Measurements from ENCODE around the gene SLC47A2. TPM values are rescaled to one million over a fixed set of nuclear protein-coding genes. Genes with fewer than 3 reads are reported as not detected.

SLC47A2 gene
- total RNA-seq, 1 experiment from 2014 or later, result 62.1 TPM

DNA sequence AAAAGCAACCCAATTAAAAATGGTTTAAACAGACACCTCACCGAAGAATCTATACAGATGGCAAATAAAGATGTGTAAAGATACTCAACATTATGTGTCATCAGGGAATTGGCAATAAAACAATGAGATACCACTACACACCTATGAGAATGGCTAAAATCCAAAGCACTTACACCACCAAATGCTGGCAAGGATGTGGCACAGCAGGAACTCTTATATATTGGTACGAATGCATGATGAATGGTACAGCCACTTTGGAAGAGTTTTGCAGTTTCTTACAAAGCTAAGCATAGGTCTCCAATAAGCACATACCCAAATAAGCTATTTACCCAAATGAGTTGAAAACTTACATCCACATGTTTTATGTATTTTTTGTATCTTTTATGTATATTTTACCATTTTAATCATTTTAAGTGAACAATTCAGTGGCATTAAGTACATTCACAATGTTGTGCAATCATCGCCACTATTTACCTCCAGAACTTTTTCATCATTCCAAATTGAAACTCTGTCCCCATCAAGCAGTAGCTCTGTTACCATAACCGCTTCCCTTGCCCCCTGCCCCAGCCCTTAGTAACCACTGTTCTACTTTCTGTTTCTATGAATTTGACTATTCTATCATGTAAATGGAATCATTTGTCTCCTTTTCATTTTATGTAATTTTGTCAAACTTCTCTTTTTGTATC, 74.6 kb downstream of the SLC47A2 start:
- in situ Hi-C loops (cut with HindIII; ENCODE audit: low pct_unique_long_range_greater_than_20kb, low sequenced_read_pairs), result no loop called here
- no peak for DNase-seq (ENCODE audit: low read depth)

DNA sequence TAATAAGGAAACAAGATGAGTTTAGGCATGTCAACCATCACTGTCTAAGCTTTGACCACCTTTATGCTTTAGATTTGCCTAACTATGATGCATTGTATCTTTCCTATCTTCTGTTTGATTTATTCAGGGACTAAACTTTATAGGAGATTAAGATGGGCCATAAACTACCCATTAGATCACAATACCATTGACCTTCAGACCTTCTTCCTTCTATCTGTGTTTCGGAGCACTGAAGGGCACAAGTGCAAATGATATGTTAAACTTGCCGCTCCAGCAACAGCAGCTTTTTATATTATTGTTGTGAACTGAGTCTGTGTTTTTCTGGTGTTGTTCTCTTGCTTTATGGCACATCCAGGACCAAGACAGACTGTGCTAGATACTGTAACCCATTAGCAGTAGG, 84.5 kb downstream of the SLC47A2 start:
- no peak for DNase-seq (ENCODE audit: low read depth)
- in situ Hi-C loops (cut with HindIII; ENCODE audit: low pct_unique_long_range_greater_than_20kb, low sequenced_read_pairs), result no loop called here

- DNase-seq (ENCODE audit: low read depth), result no peak
- in situ Hi-C loops (cut with HindIII; ENCODE audit: low pct_unique_long_range_greater_than_20kb, low sequenced_read_pairs), result no loop called here
Measured at GRCh38 chr17:19630661-19631060, 85.7 kb downstream of the SLC47A2 start.

GRCh38 chr17:19630035-19630434, 86.3 kb downstream of the SLC47A2 start:
- no peak for DNase-seq (ENCODE audit: low read depth)
- in situ Hi-C loops (cut with HindIII; ENCODE audit: low pct_unique_long_range_greater_than_20kb, low sequenced_read_pairs), result no loop called here

GRCh38 chr17:19629449-19629848, 86.9 kb downstream of the SLC47A2 start:
- in situ Hi-C loops (cut with HindIII; ENCODE audit: low pct_unique_long_range_greater_than_20kb, low sequenced_read_pairs), result no loop called here
- no peak for DNase-seq (ENCODE audit: low read depth)

Other genes with a start within 250 kb of the SLC47A2 start
- 7.2 and 18.0 TPM in 2 replicates for gene SLC47A1, start 182.7 kb downstream of the SLC47A2 start, total RNA-seq (2014; rRNA removed; shearing (Covaris generic); ENCODE audit: low replicate concordance)
- gene ALDH3A2, start 67.8 kb downstream of the SLC47A2 start, total RNA-seq (2014; rRNA removed; shearing (Covaris generic); ENCODE audit: low replicate concordance), result 114 and 124 TPM in 2 replicates
- gene ALDH3A1, start 31.7 kb upstream of the SLC47A2 start, total RNA-seq (2014; rRNA removed; shearing (Covaris generic); ENCODE audit: low replicate concordance), result not detected in 2 replicates
- gene ULK2, start 151.4 kb upstream of the SLC47A2 start, total RNA-seq (2014; rRNA removed; shearing (Covaris generic); ENCODE audit: low replicate concordance), result 8.3 and 14.8 TPM in 2 replicates

All from Caki2 (cell line).